WI38 (cell line): ENCODE data around the gene RXRA.

Experiments used
- H3K4me3 ChIP-seq: 2 replicates; pipeline ENCODE4 v1.5.1; 2011; ENCODE audit warnings: low read depth, mild to moderate bottlenecking, control low read depth, low read length
- CTCF ChIP-seq: IDR thresholded peaks from 2 replicates; pipeline ENCODE4 v1.5.1; 2012; ENCODE audit warnings: low read depth, mild to moderate bottlenecking, control low read depth, low read length

The RXRA gene

GRCh38 chr9:134298000-134298399 lies 28.3 kb upstream of the RXRA start:
- H3K4me3 ChIP-seq, result no peak overlapping the region
- no peak for TF ChIP-seq CTCF

- no peak for TF ChIP-seq CTCF
- H3K4me3 ChIP-seq, result no peak overlapping the region
Observed at GRCh38 chr9:134299068-134299467, 27.2 kb upstream of the RXRA start.

GRCh38 chr9:134299883-134300282 lies 26.4 kb upstream of the RXRA start:
- no peak overlapping the region for H3K4me3 ChIP-seq
- TF ChIP-seq CTCF, result no peak

- TF ChIP-seq CTCF, result no peak
- H3K4me3 ChIP-seq, result no peak overlapping the region
Observed at GRCh38 chr9:134301387-134302129, 24.7 kb upstream of the RXRA start.

- TF ChIP-seq CTCF, result no peak
- H3K4me3 ChIP-seq, result no peak overlapping the region
Observed at GRCh38 chr9:134302130-134302817, 24.0 kb upstream of the RXRA start.

GRCh38 chr9:134303601-134304000 lies 22.7 kb upstream of the RXRA start:
- no peak for TF ChIP-seq CTCF
- no peak overlapping the region for H3K4me3 ChIP-seq

- H3K4me3 ChIP-seq, result no peak overlapping the region
Observed at GRCh38 chr9:134304261-134304660, 22.0 kb upstream of the RXRA start.

More at GRCh38 chr9:134304261-134304660, 22.0 kb upstream of the RXRA start:
- TF ChIP-seq CTCF, result no peak
